Mesothelial cell of epicardium (in vitro differentiated cells): ENCODE measurements around the gene FARSB. TPM values are rescaled to one million over a fixed set of nuclear protein-coding genes. Genes with fewer than 3 reads are reported as not detected.
A peak's percentile ranks its signal among the peaks of the same experiment; 100 is the strongest.

Source experiments
- DNase-seq, 2 experiments: peaks; one replicate each; pipeline ENCODE4 v3.0.0; 2021; ENCODE audit warnings: low spot score in 2 of 2; ENCODE audit not compliant: unreplicated experiment in 2 of 2
- H3K27ac Mint-ChIP-seq: 2 replicates; pipeline ENCODE4 v1.8.0; 2021; ENCODE audit warnings: mixed read lengths
- H3K27me3 Mint-ChIP-seq: 2 replicates; pipeline ENCODE4 v1.8.0; 2021; ENCODE audit warnings: low read depth, mixed read lengths
- H3K36me3 Mint-ChIP-seq: 2 replicates; pipeline ENCODE4 v1.8.0; 2021; ENCODE audit warnings: mixed read lengths
- H3K4me1 Mint-ChIP-seq: 2 replicates; pipeline ENCODE4 v1.8.0; 2021; ENCODE audit warnings: mixed read lengths
- H3K4me3 Mint-ChIP-seq: 2 replicates; pipeline ENCODE4 v1.8.0; 2021; ENCODE audit warnings: mild to moderate bottlenecking, moderate library complexity, mixed read lengths
- H3K9me3 Mint-ChIP-seq: 2 replicates; pipeline ENCODE4 v1.8.0; 2021; ENCODE audit warnings: mixed read lengths
- CTCF ChIP-seq: fragments of 200-600 bp; sonication (generic); IDR thresholded peaks from one replicate; pipeline ENCODE4 v1.5.0; 2021; ENCODE audit warnings: antibody characterized with exemption; ENCODE audit not compliant: unreplicated experiment
- total RNA-seq: library from RNA; stranded (reverse); gene quantifications from 3 replicates; pipeline ENCODE4 v1.2.1, GENCODE V29; 2021

FARSB gene
- total RNA-seq, 1 donor from 2014 or later, result 17.7 TPM

DNA sequence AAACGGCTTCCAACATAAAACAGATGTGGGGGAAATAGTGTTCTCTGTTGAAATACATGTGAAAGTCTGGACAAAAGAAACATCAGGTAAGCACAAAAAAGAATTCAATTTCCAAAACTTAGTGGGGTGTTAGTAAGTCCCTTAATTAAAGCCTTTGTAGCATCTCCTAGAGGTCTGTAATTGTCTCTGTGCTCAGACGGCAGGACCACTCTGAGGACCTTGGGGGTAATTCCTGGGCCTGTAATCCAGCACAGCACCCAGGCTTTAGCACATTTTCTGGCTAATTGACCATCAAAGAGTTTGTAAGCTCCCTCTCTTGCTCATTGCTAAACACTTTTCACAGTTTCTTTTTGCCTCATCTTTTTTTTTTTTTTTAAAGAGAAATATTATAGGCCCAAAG lies 80.3 kb downstream of the FARSB start:
- Mint-ChIP-seq H3K4me1 (peaks cover 44% of the 10 kb centered on the region), H3K4me3 (no peak overlapping the region), H3K9me3 (no peaks in the 10 kb centered on the region), H3K27me3 (no peaks in the 10 kb centered on the region), H3K27ac (no peak overlapping the region), H3K36me3 (peaks cover 20% of the 10 kb centered on the region)
- no peak for DNase-seq
- TF ChIP-seq CTCF, result no peak

GRCh38 chr2:222572751-222573174 lies 83.1 kb downstream of the FARSB start:
- Mint-ChIP-seq H3K27me3 (no peaks in the 10 kb centered on the region), H3K4me1 (peaks cover 51% of the 10 kb centered on the region), H3K4me3 (no peak overlapping the region), H3K9me3 (no peaks in the 10 kb centered on the region), H3K27ac (peak overlapping the region; percentile 80), H3K36me3 (peaks cover 8% of the 10 kb centered on the region)
- TF ChIP-seq CTCF, result no peak
- no peak for DNase-seq

DNA sequence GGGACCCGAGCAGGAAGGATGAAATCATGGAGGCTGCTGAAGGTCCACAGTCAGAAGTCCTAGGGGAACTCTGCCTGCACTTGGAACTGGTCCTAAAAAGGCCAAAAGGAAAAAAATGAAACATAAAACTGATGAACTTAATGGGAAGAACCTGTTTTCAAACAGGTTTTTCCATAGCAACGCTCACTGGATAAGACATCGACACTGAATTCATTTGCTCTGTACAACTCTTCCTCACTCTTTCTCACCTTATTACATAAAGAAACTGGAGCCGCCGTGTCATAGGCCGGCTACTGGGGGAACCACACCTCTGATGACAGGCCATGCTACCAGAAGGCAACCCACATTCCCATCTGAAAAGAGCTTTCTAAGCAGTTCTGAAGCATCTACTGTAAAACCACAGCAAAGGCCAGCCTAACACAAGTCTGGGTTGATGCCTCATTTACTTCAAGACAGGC lies 83.6 kb downstream of the FARSB start:
- no peak for TF ChIP-seq CTCF
- Mint-ChIP-seq H3K27me3 (no peaks in the 10 kb centered on the region), H3K36me3 (peaks cover 8% of the 10 kb centered on the region), H3K4me3 (no peak overlapping the region), H3K9me3 (no peaks in the 10 kb centered on the region), H3K4me1 (peaks cover 48% of the 10 kb centered on the region), H3K27ac (peak overlapping the region; percentile 80)
- no peak for DNase-seq

- Mint-ChIP-seq H3K4me3 (no peak overlapping the region), H3K27me3 (no peaks in the 10 kb centered on the region), H3K4me1 (peaks cover 48% of the 10 kb centered on the region), H3K27ac (no peak overlapping the region), H3K9me3 (no peaks in the 10 kb centered on the region), H3K36me3 (peaks cover 18% of the 10 kb centered on the region)
- no peak for TF ChIP-seq CTCF
- DNase-seq, result no peak
These were observed 86.1 kb downstream of the FARSB start for GRCh38 chr2:222569826-222570225.

DNA sequence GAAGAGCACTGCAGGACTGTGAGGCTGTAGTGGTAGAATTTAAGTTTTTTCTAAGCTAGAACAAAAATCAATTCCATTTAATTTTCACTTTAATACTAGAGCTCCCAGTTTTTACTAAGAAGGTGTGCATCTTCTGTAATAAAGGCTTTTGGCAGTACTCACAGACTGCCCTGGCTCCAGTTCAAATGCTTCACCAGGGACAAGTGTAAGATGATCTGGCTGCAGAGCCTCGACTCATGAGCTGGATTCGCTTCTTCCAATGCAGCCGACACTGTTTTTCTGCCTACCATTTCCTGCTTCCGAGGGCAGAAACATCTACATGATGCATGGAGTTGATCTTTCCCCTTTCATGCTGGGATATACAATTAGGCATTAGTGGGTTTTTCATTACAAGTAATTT lies 87.0 kb downstream of the FARSB start:
- peaks cover 18% of the 10 kb centered on the region for H3K36me3 Mint-ChIP-seq
- no peak for DNase-seq
- no peak overlapping the region for H3K4me3 Mint-ChIP-seq
- H3K4me1 Mint-ChIP-seq, result peaks cover 39% of the 10 kb centered on the region
- H3K27me3 Mint-ChIP-seq, result no peaks in the 10 kb centered on the region
- TF ChIP-seq CTCF, result no peak
- no peaks in the 10 kb centered on the region for H3K9me3 Mint-ChIP-seq
- H3K27ac Mint-ChIP-seq, result no peak overlapping the region

GRCh38 chr2:222566229-222566628 lies 89.7 kb downstream of the FARSB start:
- TF ChIP-seq CTCF, result no peak
- peaks cover 18% of the 10 kb centered on the region for H3K36me3 Mint-ChIP-seq
- H3K4me1 Mint-ChIP-seq, result peaks cover 13% of the 10 kb centered on the region
- no peak overlapping the region for H3K4me3 Mint-ChIP-seq
- no peaks in the 10 kb centered on the region for H3K27me3 Mint-ChIP-seq
- DNase-seq, result no peak
- no peak overlapping the region for H3K27ac Mint-ChIP-seq
- no peaks in the 10 kb centered on the region for H3K9me3 Mint-ChIP-seq
